NCI-H774 (cell line): ENCODE results near the gene RPL22.

Experiments used
- DNase-seq: peaks from one replicate; lab custom pipeline; 2025; lab: John Stamatoyannopoulos, UW

The RPL22 gene

GRCh38 chr1:6151291-6151822, 48.0 kb downstream of the RPL22 start:
- no peak for DNase-seq

- DNase-seq = no peak
These were observed 49.1 kb downstream of the RPL22 start for GRCh38 chr1:6150006-6150938.

GRCh38 chr1:6149597-6149996, 49.8 kb downstream of the RPL22 start:
- DNase-seq = no peak

GRCh38 chr1:6148497-6149241, 50.7 kb downstream of the RPL22 start:
- DNase-seq = peak; percentile 28

- no peak for DNase-seq
These were observed 53.5 kb downstream of the RPL22 start for GRCh38 chr1:6145864-6146410.

GRCh38 chr1:6145396-6145750, 54.0 kb downstream of the RPL22 start:
- no peak for DNase-seq

GRCh38 chr1:6144647-6145395, 54.6 kb downstream of the RPL22 start:
- no peak for DNase-seq

GRCh38 chr1:6144175-6144574, 55.2 kb downstream of the RPL22 start:
- no peak for DNase-seq

GRCh38 chr1:6143395-6143794, 56.0 kb downstream of the RPL22 start:
- no peak for DNase-seq

- no peak for DNase-seq
These were observed 56.7 kb downstream of the RPL22 start for GRCh38 chr1:6142734-6143133.

- no peak for DNase-seq
These were observed 57.3 kb downstream of the RPL22 start for GRCh38 chr1:6142036-6142621.

GRCh38 chr1:6141592-6141991, 57.8 kb downstream of the RPL22 start:
- no peak for DNase-seq

- DNase-seq = no peak
These were observed 59.0 kb downstream of the RPL22 start for GRCh38 chr1:6140413-6140812.

- no peak for DNase-seq
These were observed 61.6 kb downstream of the RPL22 start for GRCh38 chr1:6137758-6138157.

- no peak for DNase-seq
These were observed 62.7 kb downstream of the RPL22 start for GRCh38 chr1:6136516-6137220.
